Stimulated activated CD8-positive, alpha-beta memory T cell treated with anti-CD3 and anti-CD28 coated beads, Interleukin-15, amount 100 ng/mL, for 4 hours (primary cell): Measurements from ENCODE around the gene TEAD1.

Source experiments
- DNase-seq, 2 donors: peaks; one replicate each; pipeline ENCODE4 v3.0.0-alpha.2; 2020; ENCODE audit warnings: low read depth in 2 of 2

The TEAD1 gene

GRCh38 chr11:12789054-12789453 lies 114.8 kb downstream of the TEAD1 start:
- no peak for DNase-seq

- no peak for DNase-seq
Observed at GRCh38 chr11:12789596-12790215, 115.5 kb downstream of the TEAD1 start.

GRCh38 chr11:12790861-12791616 lies 116.8 kb downstream of the TEAD1 start:
- no peak for DNase-seq

DNA sequence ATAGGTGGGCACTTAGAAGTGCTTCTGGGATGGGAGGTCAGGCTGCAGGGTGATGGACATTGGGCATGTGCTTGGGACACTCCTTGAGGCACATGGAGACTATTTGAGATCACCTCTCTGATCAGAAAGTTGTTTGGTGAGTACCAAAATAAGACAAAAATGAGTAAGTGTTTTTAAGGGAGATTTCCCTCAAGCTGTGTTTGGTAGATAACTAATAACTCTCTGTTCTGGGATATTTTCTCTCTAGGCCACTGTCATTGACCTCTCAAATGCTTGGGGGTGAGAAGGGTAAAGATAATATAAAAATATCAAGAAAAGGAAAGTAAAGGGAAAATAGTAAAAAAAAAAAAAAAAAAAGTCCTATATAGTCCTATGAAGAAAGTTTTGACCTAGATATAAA lies 117.8 kb downstream of the TEAD1 start:
- DNase-seq, result no peak

DNA sequence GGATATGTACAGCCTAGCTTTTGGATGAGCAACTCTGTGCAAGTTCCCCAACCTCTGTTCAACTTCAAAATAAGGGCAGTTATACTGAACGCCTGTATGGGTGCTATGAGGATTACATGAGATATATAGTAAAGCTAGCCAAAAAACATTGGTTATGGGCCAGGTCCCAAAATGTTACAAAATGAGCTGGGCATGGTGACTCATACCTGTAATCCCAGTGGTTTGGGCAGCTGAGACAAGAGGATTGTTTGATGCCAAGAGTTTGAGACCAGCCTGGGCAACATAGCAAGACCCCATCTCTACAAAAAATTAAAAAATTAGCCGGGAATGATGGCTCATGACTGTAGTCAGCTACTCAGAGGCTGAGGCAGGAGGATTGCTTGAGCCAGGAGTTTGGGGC lies 118.4 kb downstream of the TEAD1 start:
- no peak for DNase-seq

GRCh38 chr11:12793065-12793464 lies 118.8 kb downstream of the TEAD1 start:
- no peak for DNase-seq

DNA sequence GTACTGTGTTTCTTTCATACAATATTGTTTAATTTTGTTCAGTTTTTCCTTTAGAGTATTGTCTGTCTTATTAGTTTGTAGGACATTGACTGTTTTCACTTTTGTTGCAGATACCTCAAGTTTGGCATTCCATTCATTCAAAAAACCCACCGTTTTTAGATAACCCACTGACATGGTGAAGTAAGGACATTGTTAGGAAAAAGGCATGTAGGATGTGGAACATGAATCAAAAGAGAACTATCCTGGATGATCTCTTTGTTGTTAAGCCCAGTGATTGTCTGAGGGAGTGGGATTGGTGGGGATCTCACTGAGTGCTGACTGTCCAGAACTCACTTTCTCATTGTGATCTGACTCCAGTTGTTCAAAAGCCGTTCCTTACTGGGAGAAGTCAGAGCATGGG lies 119.3 kb downstream of the TEAD1 start:
- no peak for DNase-seq

DNA sequence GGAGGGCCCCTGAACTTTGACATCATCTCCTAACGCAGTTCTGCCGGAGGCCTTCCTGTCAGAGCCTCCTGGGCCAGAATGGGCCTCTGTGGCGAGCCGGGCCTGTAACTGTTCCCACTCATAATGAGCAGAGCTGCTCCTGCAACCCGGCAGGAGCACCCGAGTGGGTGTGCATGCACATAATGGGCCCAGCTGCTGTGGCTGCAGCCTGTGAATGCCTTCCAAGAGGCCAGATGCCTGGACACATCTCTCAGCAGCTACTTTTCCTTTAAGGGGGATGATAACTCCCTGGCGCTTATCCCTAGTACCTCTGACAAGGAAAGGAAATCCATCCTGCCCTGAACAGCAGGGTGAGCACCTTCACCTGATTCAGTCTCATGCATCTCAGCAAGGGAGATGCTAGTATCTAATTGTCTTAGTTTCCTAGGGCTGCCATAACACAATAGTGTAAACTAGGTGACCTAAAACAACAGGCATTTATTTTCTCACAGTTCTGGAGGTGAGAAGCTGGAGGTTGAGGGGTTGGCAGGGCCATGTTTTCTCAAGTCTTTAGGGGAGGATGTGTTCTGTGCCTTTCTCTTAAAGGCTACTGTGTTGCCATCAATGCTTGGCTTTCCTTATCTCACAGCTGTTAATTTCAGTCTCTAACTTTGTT lies 120.5 kb downstream of the TEAD1 start:
- DNase-seq, result no peak

- DNase-seq, result no peak
Observed at GRCh38 chr11:12797996-12798395, 123.8 kb downstream of the TEAD1 start.

DNA sequence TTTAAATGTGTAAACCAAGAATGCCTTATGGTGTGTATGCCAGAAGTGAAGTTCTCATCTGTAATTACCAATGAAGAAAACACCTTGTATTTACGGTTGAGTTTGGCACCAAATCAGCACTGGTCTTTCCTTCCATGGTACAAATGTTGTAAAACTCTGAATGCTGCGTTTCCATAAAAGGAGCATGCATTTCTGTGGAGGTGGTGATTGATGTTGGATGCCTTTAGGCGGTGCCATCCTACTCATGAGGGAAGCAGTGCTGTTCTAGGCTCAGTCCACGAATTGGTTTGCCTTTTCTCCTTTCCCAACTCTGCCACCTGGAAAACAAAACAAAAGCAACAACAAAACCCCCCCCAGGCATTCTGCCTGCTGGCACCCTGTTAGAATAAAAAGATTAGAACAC lies 124.4 kb downstream of the TEAD1 start:
- DNase-seq, result no peak

- DNase-seq, result no peak
Observed at GRCh38 chr11:12799334-12799835, 125.2 kb downstream of the TEAD1 start.

- DNase-seq, result no peak
Observed at GRCh38 chr11:12800032-12800671, 125.9 kb downstream of the TEAD1 start.

DNA sequence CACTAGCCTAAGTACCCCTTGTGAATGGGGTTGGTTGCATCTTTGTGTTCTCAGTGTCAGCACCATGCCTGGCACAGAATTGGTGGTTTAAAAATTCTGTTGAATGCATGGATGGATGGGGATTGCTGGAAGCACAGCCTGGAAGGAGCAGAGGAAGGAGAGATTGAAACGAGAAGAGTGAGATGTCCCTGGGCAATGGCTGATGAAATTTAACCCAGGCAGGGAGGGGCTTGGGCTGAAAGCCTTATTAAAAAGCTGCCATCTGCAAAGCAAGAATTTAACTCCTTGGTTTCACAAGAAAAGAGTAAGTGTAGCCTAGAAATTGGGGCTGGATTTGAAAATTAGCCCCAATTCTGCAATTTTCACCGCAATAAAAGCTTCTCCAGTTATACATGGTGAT lies 126.7 kb downstream of the TEAD1 start:
- no peak for DNase-seq

- DNase-seq, result no peak
Observed at GRCh38 chr11:12801976-12802375, 127.8 kb downstream of the TEAD1 start.

DNA sequence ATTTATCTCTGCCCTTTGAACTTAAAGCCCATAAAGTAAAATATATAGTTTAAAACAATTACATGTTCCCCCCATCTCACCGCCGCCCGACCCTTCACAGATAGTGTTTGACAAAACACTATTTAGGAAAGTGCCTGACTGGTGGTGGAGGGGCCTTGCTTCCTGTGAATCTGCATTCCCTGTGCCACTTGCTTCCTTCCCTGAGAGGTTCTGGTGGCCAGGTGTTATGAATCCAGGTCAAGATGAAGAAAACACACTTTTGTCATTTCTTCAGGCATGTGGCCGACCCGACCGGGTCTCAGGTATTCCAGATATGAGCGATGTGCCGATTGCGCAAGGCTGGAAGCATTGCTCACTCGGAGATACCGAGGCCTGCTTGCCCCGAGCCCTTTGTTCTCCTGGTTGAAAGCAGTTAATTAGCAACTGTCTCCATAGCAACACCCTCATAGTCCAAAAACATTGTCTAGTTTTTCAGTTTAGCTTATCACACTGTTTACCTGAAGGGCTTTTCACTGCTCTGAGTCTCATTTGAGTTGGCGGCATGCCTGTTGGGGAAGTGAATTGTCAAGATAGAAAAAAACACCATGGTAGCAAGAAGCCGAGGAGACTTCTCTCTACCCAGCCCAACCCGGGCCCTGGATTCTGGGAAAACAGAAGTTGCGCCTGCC lies 128.3 kb downstream of the TEAD1 start:
- DNase-seq, result no peak

DNA sequence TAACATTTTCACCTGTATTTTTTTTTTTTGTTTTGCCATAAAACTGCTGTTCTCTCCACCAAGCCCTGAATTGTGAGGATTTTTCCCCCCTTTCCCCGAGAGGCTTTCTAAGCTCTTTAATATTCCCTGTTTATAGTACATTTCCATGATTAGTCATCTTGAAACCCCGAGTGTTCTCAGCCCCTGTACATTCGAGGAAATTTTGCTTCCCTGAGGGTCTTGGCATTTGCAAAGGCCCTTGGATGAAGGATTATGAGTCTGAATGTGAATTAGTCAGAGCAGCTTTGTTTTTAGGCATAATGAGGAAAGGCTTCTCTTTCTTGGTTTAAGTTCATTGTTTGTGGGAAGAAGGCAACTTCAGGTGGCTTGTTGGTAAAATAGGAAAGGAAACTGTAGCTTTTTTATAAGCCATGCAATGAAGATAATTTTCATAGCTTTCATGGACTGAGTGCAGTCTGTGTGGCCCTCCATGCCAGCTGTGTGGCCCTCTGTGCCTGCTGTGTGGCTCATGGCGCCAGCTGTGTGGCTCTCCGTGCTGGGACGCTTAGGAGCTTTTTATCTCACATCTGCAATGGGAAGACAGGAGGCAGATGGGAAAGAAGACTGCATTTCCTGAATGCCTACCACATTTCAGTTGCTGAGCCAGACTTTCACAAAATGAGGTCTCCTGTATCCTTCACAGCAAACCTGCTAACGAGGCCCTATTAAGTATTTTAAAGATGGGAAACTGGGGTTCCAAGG lies 129.0 kb downstream of the TEAD1 start:
- no peak for DNase-seq

DNA sequence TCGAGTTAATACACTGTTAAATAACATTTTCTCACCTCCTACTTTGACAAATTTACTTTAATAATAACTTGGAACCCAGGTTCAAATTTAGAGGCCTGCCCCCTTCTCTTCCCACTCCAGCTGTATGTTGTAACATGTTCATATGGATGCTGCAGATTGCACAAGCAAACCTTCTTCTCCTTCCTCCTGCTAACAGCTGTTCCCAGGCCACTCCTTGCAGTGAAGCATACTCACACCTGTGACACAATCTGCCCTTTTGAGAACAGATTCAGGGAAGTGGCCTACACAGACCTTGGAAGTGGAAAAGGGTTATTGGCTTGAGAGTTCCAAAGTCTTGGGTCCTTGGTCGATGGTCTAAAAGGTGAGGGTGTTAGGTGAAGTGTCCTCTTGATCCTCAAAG lies 131.9 kb downstream of the TEAD1 start:
- DNase-seq, result no peak

DNA sequence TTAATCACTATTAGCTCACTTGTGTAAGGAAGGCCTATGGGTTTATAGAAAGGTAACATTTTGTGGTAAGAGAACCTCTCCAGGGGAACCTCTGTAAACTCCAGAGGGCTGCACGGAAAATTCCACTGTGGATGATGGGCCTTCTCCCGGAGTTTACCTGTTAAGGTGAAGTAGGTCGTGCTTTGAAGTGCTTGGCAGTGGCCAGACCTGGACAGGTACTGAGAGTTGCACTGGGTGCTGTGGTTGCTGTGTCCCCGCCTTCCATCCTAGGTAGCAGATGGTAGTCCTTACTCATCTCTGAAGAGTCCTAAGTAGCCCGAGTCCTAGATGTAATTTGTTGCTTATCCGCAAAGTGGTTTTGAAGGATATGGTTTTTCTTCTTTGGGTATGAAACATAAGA lies 133.4 kb downstream of the TEAD1 start:
- no peak for DNase-seq

DNA sequence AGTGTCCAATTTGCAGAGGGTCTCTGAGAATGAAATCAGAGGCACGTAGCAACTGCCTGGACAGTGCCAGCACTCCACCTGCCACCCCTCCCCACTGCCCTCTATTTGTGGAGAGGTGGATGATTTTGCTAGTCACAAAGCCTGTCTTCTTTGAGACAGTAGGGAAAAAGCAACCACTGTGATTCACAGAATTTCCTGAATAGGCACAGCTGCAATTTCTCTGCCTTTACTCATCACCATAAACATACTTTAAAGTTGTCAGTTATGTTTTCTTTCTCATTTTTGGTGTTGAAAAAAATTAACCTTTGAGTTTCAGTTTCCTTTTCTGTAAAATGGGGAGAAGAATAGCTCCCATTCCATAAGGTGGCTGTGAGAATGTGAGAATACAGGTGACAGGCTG lies 134.3 kb downstream of the TEAD1 start:
- DNase-seq, result no peak

GRCh38 chr11:12809364-12809763 lies 135.1 kb downstream of the TEAD1 start:
- DNase-seq, result no peak

DNA sequence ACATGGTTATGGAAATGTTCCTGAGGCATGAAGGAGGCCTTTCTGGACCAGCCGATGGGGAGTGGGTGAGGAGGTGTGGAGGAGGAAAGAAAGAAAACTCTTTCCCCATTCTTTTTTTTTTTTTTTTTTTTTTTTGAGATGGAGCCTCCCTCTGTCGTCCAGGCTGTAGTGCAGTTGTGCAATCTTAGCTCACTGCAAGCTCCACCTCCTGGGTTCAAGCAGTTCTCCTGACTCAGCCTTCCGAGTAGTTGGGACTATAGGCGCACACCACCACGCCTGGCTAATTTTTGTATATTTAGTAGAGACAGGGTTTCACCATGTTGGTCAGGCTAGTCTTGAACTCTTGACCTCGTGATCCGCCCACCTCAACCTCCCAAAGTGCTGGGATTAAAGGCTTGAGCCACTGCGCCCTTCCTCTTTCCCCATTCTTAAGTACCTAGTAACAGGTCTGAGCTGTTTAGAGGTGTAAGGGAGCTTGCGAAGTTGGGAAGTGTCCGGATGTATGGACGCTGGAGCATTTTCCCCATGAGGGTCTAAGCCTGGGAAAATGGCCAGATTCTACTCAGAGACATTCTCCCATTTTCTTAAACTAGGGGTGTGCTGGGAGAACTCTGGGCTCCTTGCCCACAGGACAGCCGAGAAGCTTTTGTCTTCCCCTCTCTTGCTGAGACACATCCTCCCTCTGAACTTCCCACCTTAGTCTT lies 135.8 kb downstream of the TEAD1 start:
- DNase-seq, result no peak
